Fibroblast of pulmonary artery (primary cell): ENCODE measurements around the gene ZC3H13.

ENCODE experiments used
- DNase-seq: peaks from one replicate; pipeline ENCODE4 v3.0.0-alpha.2; 2010; ENCODE audit warnings: low read depth
- H3K4me3 ChIP-seq: replicated peaks from 2 replicates; pipeline ENCODE4 v1.5.1; 2011; ENCODE audit warnings: low read depth, mild to moderate bottlenecking, control low read depth, low read length, moderate library complexity
- TF ChIP-seq, protein P1 (sequence below): IDR thresholded peaks from 2 replicates; pipeline ENCODE4 v1.5.1; 2011; ENCODE audit warnings: mild to moderate bottlenecking, control low read depth, low read length, inconsistent platforms; ENCODE audit errors: missing control alignments

The ZC3H13 gene, protein sequence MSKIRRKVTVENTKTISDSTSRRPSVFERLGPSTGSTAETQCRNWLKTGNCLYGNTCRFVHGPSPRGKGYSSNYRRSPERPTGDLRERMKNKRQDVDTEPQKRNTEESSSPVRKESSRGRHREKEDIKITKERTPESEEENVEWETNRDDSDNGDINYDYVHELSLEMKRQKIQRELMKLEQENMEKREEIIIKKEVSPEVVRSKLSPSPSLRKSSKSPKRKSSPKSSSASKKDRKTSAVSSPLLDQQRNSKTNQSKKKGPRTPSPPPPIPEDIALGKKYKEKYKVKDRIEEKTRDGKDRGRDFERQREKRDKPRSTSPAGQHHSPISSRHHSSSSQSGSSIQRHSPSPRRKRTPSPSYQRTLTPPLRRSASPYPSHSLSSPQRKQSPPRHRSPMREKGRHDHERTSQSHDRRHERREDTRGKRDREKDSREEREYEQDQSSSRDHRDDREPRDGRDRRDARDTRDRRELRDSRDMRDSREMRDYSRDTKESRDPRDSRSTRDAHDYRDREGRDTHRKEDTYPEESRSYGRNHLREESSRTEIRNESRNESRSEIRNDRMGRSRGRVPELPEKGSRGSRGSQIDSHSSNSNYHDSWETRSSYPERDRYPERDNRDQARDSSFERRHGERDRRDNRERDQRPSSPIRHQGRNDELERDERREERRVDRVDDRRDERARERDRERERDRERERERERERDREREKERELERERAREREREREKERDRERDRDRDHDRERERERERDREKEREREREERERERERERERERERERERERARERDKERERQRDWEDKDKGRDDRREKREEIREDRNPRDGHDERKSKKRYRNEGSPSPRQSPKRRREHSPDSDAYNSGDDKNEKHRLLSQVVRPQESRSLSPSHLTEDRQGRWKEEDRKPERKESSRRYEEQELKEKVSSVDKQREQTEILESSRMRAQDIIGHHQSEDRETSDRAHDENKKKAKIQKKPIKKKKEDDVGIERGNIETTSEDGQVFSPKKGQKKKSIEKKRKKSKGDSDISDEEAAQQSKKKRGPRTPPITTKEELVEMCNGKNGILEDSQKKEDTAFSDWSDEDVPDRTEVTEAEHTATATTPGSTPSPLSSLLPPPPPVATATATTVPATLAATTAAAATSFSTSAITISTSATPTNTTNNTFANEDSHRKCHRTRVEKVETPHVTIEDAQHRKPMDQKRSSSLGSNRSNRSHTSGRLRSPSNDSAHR (N-terminal part only)

DNA sequence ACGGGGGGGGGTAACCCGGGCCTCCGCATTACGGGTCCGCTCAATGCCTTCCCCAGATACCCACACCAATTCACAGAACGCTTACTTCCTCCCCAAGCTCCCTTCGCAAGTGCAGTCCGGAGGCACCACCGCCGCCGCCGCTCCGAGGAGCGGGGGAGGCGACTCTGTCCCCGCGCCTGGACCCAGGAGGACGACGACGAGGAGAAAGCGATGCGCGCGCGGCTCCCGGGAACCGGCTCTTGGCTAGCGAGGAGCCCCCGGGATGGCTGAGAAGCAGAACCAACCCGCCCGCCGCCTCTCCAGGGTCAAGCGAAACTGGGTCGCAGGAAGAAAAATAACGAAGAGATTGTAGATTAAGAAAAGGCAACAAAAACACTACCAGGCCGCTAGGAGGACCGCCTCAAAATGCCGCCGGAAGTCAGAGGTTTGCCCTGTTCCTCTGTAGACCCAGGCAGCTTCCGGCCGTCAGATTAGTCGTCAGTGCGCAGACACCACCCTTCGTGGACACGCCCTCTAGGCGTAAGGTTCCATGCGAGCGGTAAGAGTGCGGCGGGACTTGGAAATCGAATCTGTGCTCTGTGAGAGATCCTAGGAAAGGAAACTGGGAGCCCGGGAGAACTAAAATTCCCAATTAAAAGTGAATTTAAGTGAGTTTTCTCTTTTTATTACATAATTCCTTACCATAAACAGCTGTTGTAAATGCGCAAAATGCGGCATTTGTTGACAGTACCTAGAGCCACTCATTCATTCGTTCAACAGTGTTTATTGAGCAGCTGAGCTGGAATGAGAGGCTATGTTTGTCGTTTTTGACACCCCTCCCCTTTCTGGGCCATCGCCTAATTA lies at the start of gene ZC3H13:
TSS of gene ZC3H13 (minus strand) at position 428 of the 843 bp plus-strand sequence. CDS start 7,239 bp downstream, outside the sequence.
- H3K4me3 ChIP-seq: peak within 1 kb of the TSS; percentile 94
- TF ChIP-seq, protein P1, sequence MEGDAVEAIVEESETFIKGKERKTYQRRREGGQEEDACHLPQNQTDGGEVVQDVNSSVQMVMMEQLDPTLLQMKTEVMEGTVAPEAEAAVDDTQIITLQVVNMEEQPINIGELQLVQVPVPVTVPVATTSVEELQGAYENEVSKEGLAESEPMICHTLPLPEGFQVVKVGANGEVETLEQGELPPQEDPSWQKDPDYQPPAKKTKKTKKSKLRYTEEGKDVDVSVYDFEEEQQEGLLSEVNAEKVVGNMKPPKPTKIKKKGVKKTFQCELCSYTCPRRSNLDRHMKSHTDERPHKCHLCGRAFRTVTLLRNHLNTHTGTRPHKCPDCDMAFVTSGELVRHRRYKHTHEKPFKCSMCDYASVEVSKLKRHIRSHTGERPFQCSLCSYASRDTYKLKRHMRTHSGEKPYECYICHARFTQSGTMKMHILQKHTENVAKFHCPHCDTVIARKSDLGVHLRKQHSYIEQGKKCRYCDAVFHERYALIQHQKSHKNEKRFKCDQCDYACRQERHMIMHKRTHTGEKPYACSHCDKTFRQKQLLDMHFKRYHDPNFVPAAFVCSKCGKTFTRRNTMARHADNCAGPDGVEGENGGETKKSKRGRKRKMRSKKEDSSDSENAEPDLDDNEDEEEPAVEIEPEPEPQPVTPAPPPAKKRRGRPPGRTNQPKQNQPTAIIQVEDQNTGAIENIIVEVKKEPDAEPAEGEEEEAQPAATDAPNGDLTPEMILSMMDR: peak; percentile 31
- peak; percentile 96 for DNase-seq

DNA sequence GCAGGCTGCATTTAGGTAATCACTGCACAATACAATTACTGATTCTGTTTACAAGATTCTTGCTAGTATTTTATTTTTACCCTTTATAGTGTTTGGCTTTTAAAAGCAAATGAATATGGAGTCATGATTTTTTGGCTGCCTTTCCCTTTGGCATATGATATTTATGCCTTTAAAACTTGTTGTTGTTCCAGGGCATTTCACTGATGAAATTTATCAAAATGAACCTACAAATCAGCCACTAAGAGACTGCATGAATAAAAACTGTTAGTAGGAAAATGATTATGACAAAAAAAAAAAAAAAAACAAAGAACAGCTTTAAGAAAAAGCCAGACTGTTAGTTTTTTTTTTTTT lies 49.7 kb upstream of the ZC3H13 start:
- no peak overlapping the region for H3K4me3 ChIP-seq
- DNase-seq: no peak
- TF ChIP-seq, protein P1: no peak

DNA sequence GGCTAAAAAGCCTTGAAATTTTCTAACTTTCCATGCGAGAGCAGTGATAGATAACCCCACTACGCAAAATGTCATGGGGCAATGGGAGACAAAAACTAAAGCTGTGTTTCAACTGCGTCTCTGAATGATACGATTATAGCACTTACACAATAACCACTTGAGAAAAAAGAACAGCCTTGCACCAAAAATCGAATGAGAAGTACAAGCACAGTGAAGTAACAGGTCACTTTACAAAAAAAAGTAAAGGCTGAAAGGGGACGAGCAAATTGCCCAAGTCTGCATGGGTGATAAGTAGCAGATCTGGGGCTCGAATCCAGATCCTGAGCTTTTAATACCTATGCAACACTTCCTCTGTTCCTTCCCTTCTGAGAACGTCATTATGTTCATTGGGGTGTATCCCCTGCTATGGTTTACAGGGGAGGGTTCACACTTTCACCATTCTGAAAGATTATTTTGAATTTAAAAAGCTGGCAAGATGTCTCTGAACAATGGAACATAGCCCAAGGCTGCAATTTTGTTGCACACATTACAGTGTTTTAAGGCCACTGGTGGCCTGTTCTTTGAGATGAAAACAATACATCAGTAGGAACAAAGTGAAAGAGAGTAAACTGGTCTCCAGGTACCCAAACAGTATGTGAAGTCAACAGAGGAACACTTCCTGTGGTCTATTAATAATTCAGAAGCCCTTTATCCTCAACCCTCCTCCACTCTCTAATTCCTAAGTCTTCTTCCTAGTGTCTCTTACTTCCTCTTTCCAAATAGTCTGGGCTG lies 49.1 kb upstream of the ZC3H13 start:
- DNase-seq: no peak
- H3K4me3 ChIP-seq: no peak overlapping the region
- TF ChIP-seq, protein P1: no peak

DNA sequence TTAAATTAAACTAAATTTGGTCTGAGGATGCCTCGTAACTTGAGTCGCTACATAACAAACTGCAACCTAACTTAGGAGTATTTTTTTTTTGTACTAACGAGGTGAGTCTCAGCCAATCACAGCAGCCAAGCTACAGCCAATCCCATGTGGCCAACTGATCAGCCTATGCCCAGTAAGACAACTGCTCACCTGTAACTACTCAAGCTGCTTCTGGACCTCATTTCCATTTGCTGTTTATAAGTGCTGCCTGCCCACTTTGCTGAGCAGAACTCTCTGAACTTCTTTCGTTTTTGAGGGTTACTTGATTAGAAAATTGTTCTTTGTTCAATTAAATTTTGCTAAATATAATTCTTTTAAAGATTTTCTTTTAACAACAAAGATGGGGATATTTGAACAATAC lies 48.5 kb upstream of the ZC3H13 start:
- DNase-seq: no peak
- H3K4me3 ChIP-seq: no peak overlapping the region
- TF ChIP-seq, protein P1: no peak

DNA sequence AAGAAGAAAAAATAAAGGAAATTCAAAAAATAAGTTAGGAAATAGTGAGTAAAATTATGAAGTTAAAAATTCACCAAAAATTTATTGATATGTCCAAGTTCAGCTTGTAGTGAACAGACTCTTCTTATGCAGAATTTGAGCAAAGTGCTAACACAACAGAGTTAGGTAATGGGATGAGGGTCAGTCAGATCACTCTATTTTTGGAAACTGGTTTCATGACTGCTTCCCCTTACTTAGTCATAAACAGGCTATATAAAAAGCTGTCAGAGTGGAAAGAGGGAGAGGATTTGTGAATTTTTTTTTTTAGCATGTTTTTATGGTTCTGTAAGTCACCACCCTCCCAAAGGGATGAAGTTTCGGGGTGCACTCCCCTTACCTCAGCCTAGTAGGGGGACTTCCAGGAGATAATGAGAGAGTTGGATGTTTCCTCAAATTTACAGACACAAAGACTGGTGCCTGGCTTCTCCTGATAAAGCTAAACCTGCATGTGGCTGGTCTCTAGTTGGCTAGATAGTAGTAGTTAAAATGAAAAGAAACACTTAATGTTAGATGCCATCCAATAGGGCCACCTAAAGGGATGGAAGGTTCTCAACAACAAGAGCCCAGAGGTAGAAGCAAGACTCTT lies 47.8 kb upstream of the ZC3H13 start:
- peak; percentile 11 for DNase-seq
- H3K4me3 ChIP-seq: no peak overlapping the region
- TF ChIP-seq, protein P1: no peak
